ENCODE data around the gene TK1.
"Not testable (repeated sequence)": the region's sequence is repeated elsewhere in the genome, so short reads cannot be mapped to it uniquely, and the experiment has no call there.

Gene TK1, protein sequence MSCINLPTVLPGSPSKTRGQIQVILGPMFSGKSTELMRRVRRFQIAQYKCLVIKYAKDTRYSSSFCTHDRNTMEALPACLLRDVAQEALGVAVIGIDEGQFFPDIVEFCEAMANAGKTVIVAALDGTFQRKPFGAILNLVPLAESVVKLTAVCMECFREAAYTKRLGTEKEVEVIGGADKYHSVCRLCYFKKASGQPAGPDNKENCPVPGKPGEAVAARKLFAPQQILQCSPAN

GRCh38 chr17:78186692-78187595 lies at the start of gene TK1, which contains the start of gene AFMID:
Gene TK1, minus strand, starts transcription at chr17:78187052. Its CDS starts 58 bp downstream, at chr17:78186994.
Gene AFMID, plus strand, starts transcription at chr17:78187362. Its CDS starts 9 bp downstream, at chr17:78187371.
- peak; percentile 69 for DNase-seq

DNA sequence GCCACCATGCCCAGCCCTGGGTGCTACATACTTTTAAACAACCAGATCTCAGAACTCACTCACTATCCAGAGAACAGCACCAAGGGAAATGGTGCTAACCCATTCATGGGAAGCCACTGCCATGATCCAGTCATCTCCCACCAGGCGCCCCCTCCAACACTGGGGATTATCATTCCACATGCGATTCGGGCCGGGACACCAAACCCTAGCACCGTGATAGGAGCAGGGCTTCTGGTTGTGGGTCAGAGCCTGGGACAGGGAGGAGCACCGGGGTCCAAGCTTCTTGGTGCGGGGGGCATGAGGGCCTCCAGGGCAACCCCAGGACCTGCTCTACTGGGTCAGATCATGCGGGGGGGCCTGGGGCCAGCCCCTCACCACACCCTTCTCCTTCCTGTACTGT lies 49.0 kb upstream of the TK1 start:
- no peak for DNase-seq

- not testable (repeated sequence) for DNase-seq
Measured at GRCh38 chr17:78235022-78235421, 48.2 kb upstream of the TK1 start.

DNA sequence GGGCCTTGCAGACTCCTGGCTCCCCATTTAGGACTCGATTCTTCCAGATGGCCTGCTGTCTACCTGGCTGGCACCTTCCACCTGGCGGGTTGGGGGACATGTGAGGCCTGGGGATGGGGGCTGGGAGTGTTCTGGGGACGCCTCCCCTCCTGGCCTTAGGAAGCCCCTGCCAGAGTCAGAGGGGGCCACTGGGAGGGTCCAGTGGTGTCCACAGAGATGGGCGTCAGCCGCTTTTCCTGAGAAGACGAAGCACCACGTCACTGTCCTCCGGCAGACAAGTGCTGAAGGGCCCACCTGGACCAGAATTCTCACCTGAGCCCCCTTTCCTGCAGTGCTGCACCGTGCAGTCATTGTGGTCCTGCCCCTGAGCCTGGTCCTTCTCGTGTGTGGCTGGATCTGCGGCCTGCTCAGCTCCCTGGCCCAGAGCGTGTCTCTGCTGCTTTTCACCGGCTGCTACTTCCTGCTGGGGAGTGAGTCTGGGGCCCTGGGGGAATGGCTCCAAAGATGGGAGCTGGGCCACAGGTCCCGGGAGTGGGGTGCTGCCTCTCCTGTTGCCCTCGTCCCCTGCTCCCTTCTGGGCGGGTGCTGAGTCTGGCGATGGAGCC lies 47.5 kb upstream of the TK1 start:
- no peak for DNase-seq

DNA sequence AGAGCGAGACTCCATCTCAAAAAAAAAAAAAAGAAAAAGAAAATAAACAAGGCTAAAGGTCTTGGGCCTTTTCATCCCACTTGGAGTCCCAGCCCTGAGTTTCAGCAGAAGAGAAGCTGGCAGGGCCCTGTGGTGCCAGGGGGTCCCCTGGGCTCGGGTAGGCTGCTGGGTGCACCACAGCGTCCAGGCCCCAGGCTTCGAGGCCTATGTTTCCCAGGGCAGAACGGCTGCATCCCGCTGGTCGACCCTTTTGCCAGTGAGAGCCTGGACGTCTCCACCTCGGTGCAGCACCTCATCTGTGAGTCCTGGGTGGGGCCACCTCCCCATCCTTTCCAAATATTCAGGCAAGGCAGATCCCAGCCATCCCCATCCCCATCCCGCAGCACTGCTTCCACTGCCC lies 46.8 kb upstream of the TK1 start:
- no peak for DNase-seq

DNA sequence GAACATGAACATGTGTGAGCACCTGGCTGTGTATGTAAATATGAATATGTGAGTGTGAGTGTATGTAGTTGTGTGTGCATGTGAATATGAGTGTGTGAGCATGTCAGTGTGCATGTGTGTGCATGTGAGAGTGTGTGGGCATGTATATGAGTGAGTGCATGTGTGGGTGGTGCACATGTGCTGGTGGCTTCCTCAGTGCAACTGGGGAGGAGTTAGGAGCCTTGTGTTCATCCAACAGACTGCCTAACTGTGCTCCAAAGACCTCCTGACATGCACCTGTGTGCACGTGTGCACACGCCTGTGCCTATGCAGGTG lies 46.0 kb upstream of the TK1 start:
- DNase-seq, result no peak

DNA sequence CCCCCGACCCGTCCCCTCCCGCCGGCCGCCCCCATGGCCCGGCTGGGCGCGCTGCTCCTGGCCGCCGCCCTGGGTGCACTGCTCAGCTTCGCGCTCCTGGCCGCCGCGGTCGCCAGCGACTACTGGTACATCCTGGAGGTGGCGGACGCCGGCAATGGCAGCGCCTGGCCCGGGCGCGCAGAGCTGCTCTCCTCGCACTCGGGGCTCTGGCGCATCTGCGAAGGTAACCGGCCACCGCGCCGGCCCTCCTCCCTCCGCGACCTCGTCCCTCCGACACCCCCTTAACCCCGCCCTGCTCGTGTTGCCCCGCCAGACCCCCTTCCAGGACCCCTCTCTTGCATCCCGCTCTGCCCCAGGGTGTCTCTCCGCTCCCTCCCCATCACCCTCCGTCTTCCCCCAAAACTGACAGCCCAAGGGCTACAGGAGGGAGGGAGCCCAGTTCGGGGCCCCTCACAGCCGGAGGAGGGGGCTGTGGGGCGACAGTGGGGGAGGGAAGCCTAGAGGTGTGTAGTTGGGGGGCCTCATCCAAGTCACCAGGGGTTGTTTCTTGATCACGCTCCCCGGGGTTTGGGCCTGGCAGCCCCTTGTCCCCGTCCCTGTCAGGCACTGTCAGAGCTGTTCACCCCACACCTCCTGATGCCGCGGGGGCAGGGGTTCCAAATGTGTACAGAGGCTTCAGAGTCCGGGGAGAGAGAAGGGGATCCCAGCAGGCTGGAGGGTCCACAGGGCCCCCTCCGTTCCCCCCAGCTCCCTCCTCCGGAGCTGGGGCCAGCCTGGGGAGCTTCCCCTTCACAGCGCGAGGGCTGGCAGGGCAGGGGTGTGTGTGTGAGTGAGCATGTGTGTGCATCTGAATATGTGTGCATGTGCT lies 45.4 kb upstream of the TK1 start:
- no peak for DNase-seq

DNA sequence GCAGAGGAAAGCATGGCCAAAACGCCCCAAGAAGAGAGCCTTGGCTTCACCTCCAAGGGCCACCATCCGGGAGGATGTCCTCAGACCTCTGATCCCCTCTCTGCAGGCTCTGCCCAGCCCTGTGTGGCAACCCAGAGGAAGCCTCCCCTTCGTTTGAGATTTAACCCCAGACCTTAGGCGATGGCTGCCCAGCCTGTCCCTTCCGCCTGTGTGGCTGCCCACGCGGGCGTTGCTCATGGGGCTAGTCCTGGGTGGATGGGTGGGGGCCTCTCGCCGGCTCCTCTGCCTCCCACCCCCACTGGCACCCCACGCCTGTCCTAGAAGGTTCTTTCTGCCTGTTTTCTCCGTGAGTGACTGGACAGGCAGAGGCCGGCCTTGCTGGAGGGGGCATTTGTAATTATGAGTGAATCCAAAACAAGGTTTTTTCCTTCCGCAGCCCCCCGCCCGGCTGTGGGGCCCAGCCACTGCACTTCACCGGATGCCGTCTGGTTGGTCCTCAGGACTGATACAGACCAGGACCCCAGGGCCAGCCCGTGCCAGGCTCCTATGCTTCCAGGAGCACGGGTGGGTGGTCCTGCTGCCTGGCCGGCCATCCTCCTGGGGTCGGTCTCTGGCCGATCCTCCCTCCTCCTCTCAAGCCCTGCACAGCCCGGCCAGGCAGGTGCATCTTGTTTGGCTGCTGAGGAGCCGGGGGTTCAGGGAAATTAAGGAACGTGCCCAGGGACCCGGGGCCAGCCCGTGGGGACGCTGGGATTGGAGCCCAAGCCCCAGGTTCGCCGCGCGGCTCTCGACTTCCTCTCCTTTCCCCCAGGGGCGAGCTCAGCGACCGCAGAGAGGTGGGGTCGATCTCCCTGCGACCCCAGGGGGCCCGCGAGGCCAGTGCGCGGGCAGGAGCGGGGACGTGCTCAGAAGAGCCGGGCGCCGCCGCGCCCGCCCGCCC lies 44.4 kb upstream of the TK1 start, which contains the start of gene TMEM235:
Gene TMEM235 (plus strand): TSS at position 636 of the 940 bp plus-strand sequence. CDS start 393 bp downstream, outside the sequence.
- no peak for DNase-seq

GRCh38 chr17:78230252-78230962 lies 43.6 kb upstream of the TK1 start:
- no peak for DNase-seq

DNA sequence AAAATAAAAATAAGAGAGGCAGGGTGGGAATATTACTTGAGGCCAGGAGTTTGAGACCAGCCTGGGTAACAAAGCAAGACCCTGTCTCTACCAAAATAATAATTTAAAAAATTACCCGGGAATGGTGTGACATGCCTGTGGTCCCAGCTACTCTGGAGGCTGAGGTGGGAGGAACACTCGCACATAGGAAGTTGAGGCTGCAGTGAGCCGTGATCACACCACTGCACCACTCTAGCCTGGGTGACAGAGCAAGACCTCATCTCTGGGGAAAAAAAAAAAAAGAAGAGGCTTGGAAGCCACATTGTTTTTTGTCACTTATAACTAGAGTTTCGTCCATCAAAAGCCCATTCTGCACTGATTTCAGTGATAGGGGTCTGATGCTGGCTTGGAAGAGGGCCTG lies 41.3 kb upstream of the TK1 start:
- no peak for DNase-seq

- DNase-seq, result no peak
Measured at GRCh38 chr17:78227455-78227916, 40.6 kb upstream of the TK1 start.

- DNase-seq, result no peak
Measured at GRCh38 chr17:78226759-78227454, 40.1 kb upstream of the TK1 start.

DNA sequence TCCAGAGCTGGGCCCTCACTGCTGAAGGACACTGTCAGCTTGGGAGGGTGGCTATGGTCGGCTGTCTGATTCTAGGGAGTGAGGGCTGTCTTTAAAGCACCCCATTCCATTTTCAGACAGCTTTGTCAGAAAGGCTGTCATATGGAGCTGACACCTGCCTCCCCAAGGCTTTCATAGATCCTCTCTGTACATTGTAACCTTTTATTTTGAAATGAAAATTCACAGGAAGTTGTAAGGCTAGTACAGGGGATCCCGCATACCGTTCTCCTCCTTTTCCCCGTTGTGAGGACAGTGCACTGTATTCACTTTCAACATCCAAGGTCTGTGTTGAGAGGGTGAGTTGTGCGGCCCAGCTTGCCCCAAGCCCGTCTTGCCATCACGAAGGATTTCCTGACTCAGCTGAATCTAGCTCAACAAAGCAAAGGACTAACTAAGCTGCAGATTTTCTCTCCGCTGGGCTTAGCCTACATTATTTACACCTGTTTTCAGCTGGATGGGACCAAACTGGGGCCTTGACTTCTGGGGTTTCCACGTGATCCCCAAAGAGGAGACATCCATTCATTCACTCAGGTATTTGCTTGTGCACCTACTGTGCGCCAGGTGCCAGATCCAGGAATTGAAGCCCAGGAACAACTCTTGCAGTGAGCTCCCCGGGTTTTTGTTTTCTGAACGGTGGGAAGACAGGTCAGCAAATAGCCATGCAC lies 39.4 kb upstream of the TK1 start:
- no peak for DNase-seq

DNA sequence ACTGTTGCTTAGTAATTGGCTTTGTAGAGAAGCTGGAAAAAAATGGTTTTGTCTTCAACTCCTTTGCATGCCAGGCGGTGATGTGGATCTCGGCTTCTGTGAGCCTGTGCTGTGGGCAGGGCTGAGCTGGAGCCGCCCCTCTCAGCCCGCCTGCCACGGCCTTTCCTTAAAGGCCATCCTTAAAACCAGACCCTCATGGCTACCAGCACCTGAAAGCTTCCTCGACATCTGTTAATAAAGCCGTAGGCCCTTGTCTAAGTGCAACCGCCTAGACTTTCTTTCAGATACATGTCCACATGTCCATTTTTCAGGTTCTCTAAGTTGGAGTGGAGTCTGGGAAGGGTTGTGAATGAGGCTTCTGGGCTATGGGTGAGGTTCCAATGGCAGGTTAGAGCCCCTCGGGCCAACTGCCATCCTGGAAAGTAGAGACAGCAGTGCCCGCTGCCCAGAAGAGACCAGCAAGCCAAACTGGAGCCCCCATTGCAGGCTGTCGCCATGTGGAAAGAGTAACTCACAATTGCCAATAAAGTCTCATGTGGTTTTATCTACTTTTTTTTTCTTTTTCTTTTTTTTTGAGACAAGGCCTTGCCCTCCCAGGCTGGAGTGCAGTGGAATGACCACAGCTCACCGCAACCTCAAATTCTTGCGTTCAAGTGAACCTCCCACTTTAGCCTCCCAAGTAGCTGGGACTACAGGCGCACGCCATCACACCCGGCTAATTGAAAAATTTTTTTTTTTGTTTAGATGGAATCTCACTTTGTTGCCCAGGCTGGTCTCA lies 38.4 kb upstream of the TK1 start:
- no peak for DNase-seq

DNA sequence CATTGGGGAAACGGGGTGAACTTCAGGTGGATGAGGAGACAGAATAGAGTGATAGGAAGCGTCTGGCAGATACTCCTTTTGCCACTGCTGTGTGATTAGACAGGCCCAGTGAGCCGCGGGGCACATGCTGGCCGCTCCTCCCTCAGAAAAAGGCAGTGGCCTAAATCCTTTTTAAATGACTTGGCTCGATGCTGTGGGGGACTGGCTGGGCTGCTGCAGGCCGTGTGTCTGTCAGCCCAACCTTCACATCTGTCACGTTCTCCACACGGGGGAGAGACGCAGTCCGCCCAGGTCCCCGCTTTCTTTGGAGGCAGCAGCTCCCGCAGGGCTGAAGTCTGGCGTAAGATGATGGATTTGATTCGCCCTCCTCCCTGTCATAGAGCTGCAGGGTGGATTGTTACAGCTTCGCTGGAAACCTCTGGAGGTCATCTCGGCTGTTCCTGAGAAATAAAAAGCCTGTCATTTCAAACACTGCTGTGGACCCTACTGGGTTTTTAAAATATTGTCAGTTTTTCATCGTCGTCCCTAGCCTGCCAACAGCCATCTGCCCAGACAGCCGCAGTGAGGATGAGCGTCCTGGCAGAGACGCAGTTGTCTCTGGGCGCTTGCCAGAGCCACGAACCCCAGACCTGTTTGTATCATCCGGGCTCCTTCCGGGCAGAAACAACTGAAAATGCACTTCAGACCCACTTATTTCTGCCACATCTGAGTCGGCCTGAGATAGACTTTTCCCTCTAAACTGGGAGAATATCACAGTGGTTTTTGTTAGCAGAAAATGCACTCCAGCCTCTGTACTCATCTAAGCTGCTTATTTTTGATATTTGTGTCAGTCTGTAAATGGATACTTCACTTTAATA lies 37.6 kb upstream of the TK1 start:
- no peak for DNase-seq

- no peak for DNase-seq
Measured at GRCh38 chr17:78223765-78224164, 36.9 kb upstream of the TK1 start.

- no peak for DNase-seq
Measured at GRCh38 chr17:78223061-78223460, 36.2 kb upstream of the TK1 start.
